MM.1S (cell line): ENCODE results near the gene BNC1.

ENCODE experiments used
- DNase-seq: peaks from one replicate; pipeline ENCODE4 v3.0.0-alpha.2; 2015
- H2AFZ ChIP-seq: fragments of 300-600 bp; sonication (generic); 2 replicates; pipeline ENCODE4 v1.6.0; 2016; ENCODE audit warnings: antibody characterized with exemption, low read length
- H3F3A ChIP-seq: fragments of 300-600 bp; sonication (generic); 2 replicates; pipeline ENCODE4 v1.6.1; 2016; ENCODE audit warnings: mild to moderate bottlenecking, antibody characterized with exemption, low read length, moderate library complexity, mixed read lengths; ENCODE audit not compliant: insufficient read depth
- H3K27ac ChIP-seq: fragments of 300-600 bp; sonication (generic); 2 replicates; pipeline ENCODE4 v1.5.1; 2016; ENCODE audit warnings: mild to moderate bottlenecking, low read length
- H3K27me3 ChIP-seq: fragments of 300-600 bp; sonication (generic); replicated peaks from 2 replicates; pipeline ENCODE4 v1.6.0; 2016; ENCODE audit warnings: low read length; ENCODE audit not compliant: insufficient read depth
- H3K36me3 ChIP-seq: fragments of 300-600 bp; sonication (generic); replicated peaks from 2 replicates; pipeline ENCODE4 v1.6.1; 2016; ENCODE audit warnings: mild to moderate bottlenecking, low read length, mixed read lengths; ENCODE audit not compliant: insufficient read depth
- H3K4me1 ChIP-seq: fragments of 300-600 bp; sonication (generic); 2 replicates; pipeline ENCODE4 v1.6.1; 2016; ENCODE audit warnings: low read length, mixed read lengths
- H3K4me2 ChIP-seq: fragments of 300-600 bp; sonication (generic); 2 replicates; pipeline ENCODE4 v1.6.0; 2016; ENCODE audit warnings: low read depth, low read length
- H3K4me3 ChIP-seq: fragments of 300-600 bp; sonication (generic); 2 replicates; pipeline ENCODE4 v1.5.1; 2016; ENCODE audit warnings: low read length, mixed read lengths
- H3K79me2 ChIP-seq: fragments of 300-600 bp; sonication (generic); 2 replicates; pipeline ENCODE4 v1.6.1; 2016; ENCODE audit warnings: mixed run types, low read length, mixed read lengths
- H3K9ac ChIP-seq: fragments of 300-600 bp; sonication (generic); 2 replicates; pipeline ENCODE4 v1.6.1; 2016; ENCODE audit warnings: low read length, mixed read lengths
- H3K9me2 ChIP-seq: fragments of 300-600 bp; sonication (generic); replicated peaks from 2 replicates; pipeline ENCODE4 v1.6.1; 2016; ENCODE audit warnings: mild to moderate bottlenecking, low read length, mixed read lengths; ENCODE audit not compliant: insufficient read depth
- H3K9me3 ChIP-seq: fragments of 300-600 bp; sonication (generic); replicated peaks from 2 replicates; pipeline ENCODE4 v1.6.1; 2016; ENCODE audit warnings: mild to moderate bottlenecking, low read length, mixed read lengths; ENCODE audit not compliant: insufficient read depth
- H4K20me1 ChIP-seq: fragments of 300-600 bp; sonication (generic); 2 replicates; pipeline ENCODE4 v1.6.1; 2016; ENCODE audit warnings: mild to moderate bottlenecking, low read length, moderate library complexity, mixed read lengths; ENCODE audit not compliant: insufficient read depth
- CTCF ChIP-seq: fragments of 300-600 bp; sonication (generic); IDR thresholded peaks from 2 replicates; pipeline ENCODE4 v1.5.1; 2016; ENCODE audit warnings: antibody characterized with exemption, low read length, mixed read lengths
- EZH2 ChIP-seq: fragments of 300-600 bp; sonication (generic); optimal IDR thresholded peaks from 2 replicates; pipeline ENCODE3; 2017; ENCODE audit warnings: low read depth, mild to moderate bottlenecking, antibody characterized with exemption, low read length, mixed read lengths
- EZH2phosphoT487 ChIP-seq: fragments of 300-600 bp; sonication (generic); IDR thresholded peaks from 2 replicates; pipeline ENCODE4 v1.6.1; 2018; ENCODE audit warnings: antibody characterized with exemption, low read length

Gene BNC1

GRCh38 chr15:83248151-83249029 lies 36.1 kb downstream of the BNC1 start:
- no peak overlapping the region for H3K27ac ChIP-seq
- no peak overlapping the region for H3K9ac ChIP-seq
- H3K9me2 ChIP-seq = no peaks in the 10 kb centered on the region
- no peak overlapping the region for H2AFZ ChIP-seq
- no peaks in the 10 kb centered on the region for H4K20me1 ChIP-seq
- H3K27me3 ChIP-seq = no peaks in the 10 kb centered on the region
- no peaks in the 10 kb centered on the region for H3F3A ChIP-seq
- H3K4me2 ChIP-seq = no peak overlapping the region
- H3K4me3 ChIP-seq = no peak overlapping the region
- TF ChIP-seq EZH2phosphoT487 = no peak
- TF ChIP-seq CTCF = peak; percentile 90
- no peak for TF ChIP-seq EZH2
- DNase-seq = peak; percentile 67
- H3K9me3 ChIP-seq = no peaks in the 10 kb centered on the region
- H3K4me1 ChIP-seq = no peaks in the 10 kb centered on the region
- no peaks in the 10 kb centered on the region for H3K36me3 ChIP-seq
- H3K79me2 ChIP-seq = no peaks in the 10 kb centered on the region

DNA sequence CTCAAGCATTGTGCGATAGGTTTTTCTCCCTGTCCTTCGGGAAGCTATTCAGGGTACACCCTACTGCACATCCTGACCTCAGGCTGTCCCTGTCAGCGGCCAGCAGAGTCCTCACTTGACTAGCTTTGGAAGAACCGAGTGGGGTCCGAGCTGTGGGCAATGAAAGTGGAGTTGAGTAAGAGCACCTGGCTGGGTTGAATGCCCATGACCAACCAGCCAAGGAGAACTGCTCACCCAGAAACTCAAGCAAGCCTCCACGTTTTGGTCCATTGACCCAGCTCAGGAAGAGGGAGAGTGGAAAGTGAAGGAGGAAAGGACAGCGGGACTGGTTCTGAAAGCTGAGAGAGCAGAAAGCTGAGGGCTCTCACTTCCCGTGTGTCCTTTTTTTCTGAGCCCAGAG lies 40.8 kb downstream of the BNC1 start:
- H3K36me3 ChIP-seq = no peaks in the 10 kb centered on the region
- H3K27ac ChIP-seq = no peak overlapping the region
- no peak overlapping the region for H3K9ac ChIP-seq
- TF ChIP-seq CTCF = no peak
- no peak for TF ChIP-seq EZH2
- no peak for TF ChIP-seq EZH2phosphoT487
- H3K4me1 ChIP-seq = no peaks in the 10 kb centered on the region
- no peaks in the 10 kb centered on the region for H3K27me3 ChIP-seq
- no peak overlapping the region for H3K4me3 ChIP-seq
- H3K9me3 ChIP-seq = no peaks in the 10 kb centered on the region
- no peak overlapping the region for H2AFZ ChIP-seq
- no peak for DNase-seq
- no peaks in the 10 kb centered on the region for H3K79me2 ChIP-seq
- H4K20me1 ChIP-seq = no peaks in the 10 kb centered on the region
- no peaks in the 10 kb centered on the region for H3F3A ChIP-seq
- H3K9me2 ChIP-seq = no peaks in the 10 kb centered on the region
- no peak overlapping the region for H3K4me2 ChIP-seq

DNA sequence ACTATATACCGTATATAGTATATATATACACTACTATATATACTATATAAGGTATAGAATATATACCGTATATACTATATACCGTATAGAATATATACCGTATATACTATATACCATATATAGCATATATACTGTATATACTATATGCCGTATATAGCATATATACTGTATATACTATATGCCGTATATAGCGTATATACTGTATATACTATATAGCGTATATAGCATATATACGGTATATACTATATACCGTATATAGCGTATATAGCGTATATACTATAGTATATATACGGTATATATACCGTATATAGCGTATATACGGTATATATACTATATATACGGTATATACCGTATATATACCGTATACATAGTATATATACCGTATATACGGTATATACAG lies 54.2 kb downstream of the BNC1 start:
- Histone ChIP-seq H3K9ac (no peak overlapping the region), H3K9me2 (no peaks in the 10 kb centered on the region), H3K4me2 (no peak overlapping the region), H3K4me3 (no peak overlapping the region), H3K27ac (no peak overlapping the region), H3F3A (no peaks in the 10 kb centered on the region), H3K4me1 (no peaks in the 10 kb centered on the region), H3K27me3 (no peaks in the 10 kb centered on the region), H3K36me3 (no peaks in the 10 kb centered on the region), H3K9me3 (no peaks in the 10 kb centered on the region), H3K79me2 (no peaks in the 10 kb centered on the region), H2AFZ (no peak overlapping the region), H4K20me1 (no peaks in the 10 kb centered on the region)
- TF ChIP-seq EZH2 (no peak), CTCF (no peak), EZH2phosphoT487 (no peak)
- no peak for DNase-seq
